GM18517 (cell line): ENCODE data around the gene MALAT1.

Experiments
- ATAC-seq: cut with Tn5 transposase; IDR thresholded peaks from one replicate; pipeline ENCODE4 v1.9.1; 2021; ENCODE audit warnings: mild to moderate bottlenecking, moderate library complexity; ENCODE audit not compliant: unreplicated experiment

MALAT1 gene

GRCh38 chr11:65554842-65555430 lies 56.1 kb downstream of the MALAT1 start:
- ATAC-seq, result no peak

- no peak for ATAC-seq
Measured at GRCh38 chr11:65555693-65556231, 56.9 kb downstream of the MALAT1 start.
